Motor neuron (in vitro differentiated cells): ENCODE measurements around the gene EGFL7. TPM values are rescaled to one million over a fixed set of nuclear protein-coding genes. Genes with fewer than 3 reads are reported as not detected.

Experiments used
- ATAC-seq, 8 experiments: fragments of 200-7000 bp; cut with Tn5 transposase; replicated peaks in 6 of 8; 2 replicates each; pipeline ENCODE4 v1.8.0; 2021; ENCODE audit warnings: mild to moderate bottlenecking in 8 of 8, moderate library complexity in 8 of 8
- H3K27ac ChIP-seq, 2 donors: fragments of 250-450 bp; sonication (Bioruptor Pico); 2 replicates each; pipeline ENCODE4 v1.9.0; 2021; ENCODE audit warnings: antibody characterized with exemption in 2 of 2, mild to moderate bottlenecking in 2 of 2, moderate library complexity in 1 of 2
- H3K4me1 ChIP-seq, 2 donors: fragments of 250-450 bp; sonication (Bioruptor Pico); replicated peaks in 1 of 2; 2 replicates each; pipeline ENCODE4 v1.6.1; 2021; ENCODE audit warnings: antibody characterized with exemption in 2 of 2, mild to moderate bottlenecking in 2 of 2, moderate library complexity in 1 of 2
- H3K4me3 ChIP-seq, 5 donors: fragments of 250-450 bp; sonication (Bioruptor Pico); 2 replicates each; pipeline ENCODE4 v1.9.0; 2021; ENCODE audit warnings: antibody characterized with exemption in 5 of 5, mild to moderate bottlenecking in 5 of 5, moderate library complexity in 4 of 5
- WGBS, 10 experiments: fragments of 450-650 bp; shearing (Covaris generic); methylation state at CpG; one replicate each; pipeline ENCODE4 v1.0.0; 2022; 5-methylcytosine and 5-hydroxymethylcytosine counted together
- in situ Hi-C, 9 experiments: fragments of 400-800 bp; cut with MboI; loops; one replicate each; pipeline ENCODE4 v1.15.0; 2021; ENCODE audit warnings: low sequenced_read_pairs in 9 of 9, low pct_unique_long_range_greater_than_20kb in 2 of 9; ENCODE audit not compliant: unreplicated experiment in 9 of 9
- total RNA-seq, 8 experiments: library from RNA; unstranded; fragments of 300-600 nt; gene quantifications; 2 replicates each; pipeline versions ENCODE4 v1.2.3 to v1.2.4, GENCODE V29; 2022

The EGFL7 gene
- total RNA-seq, 8 experiments from 2014 or later = 0.50 to 21.9 (median 4.7) TPM

- in situ Hi-C loops = no loop called here
- Histone ChIP-seq H3K4me3 (no peak overlapping the region), H3K27ac (no peak overlapping the region)
Observed at GRCh38 chr9:136662326-136662655, 425 bp upstream of the EGFL7 start.

GRCh38 chr9:136664000-136664915, 1.5 kb downstream of the EGFL7 start:
- H3K4me1 ChIP-seq = peaks cover 24 to 44% of the 10 kb centered on the region in 2 donors
- in situ Hi-C loops = no loop called here
- no peak for ATAC-seq
- no peak overlapping the region for H3K27ac ChIP-seq
- H3K4me3 ChIP-seq = no peak overlapping the region
- WGBS, 10 experiments = 92 to 100% (median 100%) methylated on average over 2 to 7 of the region's 27 CpGs; no CpG with 5 or more reads in 5 of the 10 experiments

More at GRCh38 chr9:136662326-136662655, 425 bp upstream of the EGFL7 start:
- ATAC-seq = no peak
- WGBS, 10 experiments = 50% methylated on average over 1 of the region's 10 CpGs; no CpG with 5 or more reads in 9 of the 10 experiments
- peaks cover 24 to 41% of the 10 kb centered on the region in 2 donors for H3K4me1 ChIP-seq

- 40 to 100% (median 47%) methylated on average over 1 to 3 of the region's 49 CpGs; no CpG with 5 or more reads in 7 of the 10 experiments for WGBS, 10 experiments
- peaks cover 24 to 44% of the 10 kb centered on the region in 2 donors for H3K4me1 ChIP-seq
- in situ Hi-C loops = no loop called here
- peak overlapping the region; percentile 26 to 40 (median 33) for H3K4me3 ChIP-seq
- no peak overlapping the region for H3K27ac ChIP-seq
- ATAC-seq = peak; percentile 18 to 70 (median 28)
Observed at GRCh38 chr9:136665111-136665703, 2.5 kb downstream of the EGFL7 start.

- Histone ChIP-seq H3K4me3 (peak overlapping the region; percentile 26 to 40 (median 33)), H3K27ac (no peak overlapping the region), H3K4me1 (peaks cover 24 to 44% of the 10 kb centered on the region in 2 donors)
- no CpG with 5 or more reads among the region's 109 CpGs for WGBS, 10 experiments
- ATAC-seq = peak; percentile 42 to 72 (median 60)
- in situ Hi-C loops = no loop called here
Observed at GRCh38 chr9:136665704-136666371, 3.1 kb downstream of the EGFL7 start.

- H3K27ac ChIP-seq = no peak overlapping the region
- H3K4me3 ChIP-seq = peak overlapping the region; percentile 26 to 40 (median 33)
- WGBS, 10 experiments = no CpG with 5 or more reads among the region's 35 CpGs
- peak in 6 of 8 experiments; percentile 1 to 19 (median 6) for ATAC-seq
- H3K4me1 ChIP-seq = peaks cover 27 to 47% of the 10 kb centered on the region in 2 donors
- in situ Hi-C loops = no loop called here
Observed at GRCh38 chr9:136666372-136667213, 3.9 kb downstream of the EGFL7 start.

GRCh38 chr9:136667214-136667939, 4.7 kb downstream of the EGFL7 start:
- 56 to 72% (median 71%) methylated on average over 6 to 7 of the region's 21 CpGs; no CpG with 5 or more reads in 7 of the 10 experiments for WGBS, 10 experiments
- Histone ChIP-seq H3K27ac (no peak overlapping the region), H3K4me3 (no peak overlapping the region), H3K4me1 (peaks cover 27 to 47% of the 10 kb centered on the region in 2 donors)
- ATAC-seq = no peak
- in situ Hi-C loops = no loop called here

- 80 to 100% methylated on average over 4 of the region's 40 CpGs; no CpG with 5 or more reads in 8 of the 10 experiments for WGBS, 10 experiments
- no peak overlapping the region for H3K27ac ChIP-seq
- H3K4me3 ChIP-seq = no peak overlapping the region
- in situ Hi-C loops = no loop called here
- ATAC-seq = no peak
- H3K4me1 ChIP-seq = peaks cover 27 to 44% of the 10 kb centered on the region in 2 donors
Observed at GRCh38 chr9:136667940-136668760, 5.4 kb downstream of the EGFL7 start.

GRCh38 chr9:136668983-136669790, 6.5 kb downstream of the EGFL7 start:
- WGBS, 10 experiments = 92% methylated on average over 10 of the region's 23 CpGs; no CpG with 5 or more reads in 9 of the 10 experiments
- peaks cover 30 to 34% of the 10 kb centered on the region in 2 donors for H3K4me1 ChIP-seq
- in situ Hi-C loops = no loop called here
- no peak overlapping the region for H3K4me3 ChIP-seq
- no peak for ATAC-seq
- no peak overlapping the region for H3K27ac ChIP-seq

- in situ Hi-C loops = no loop called here
- no peak overlapping the region for H3K27ac ChIP-seq
- no peak overlapping the region for H3K4me3 ChIP-seq
- peaks cover 30 to 33% of the 10 kb centered on the region in 2 donors for H3K4me1 ChIP-seq
- ATAC-seq = no peak
- WGBS, 10 experiments = 0 to 100% (median 80%) methylated on average over 1 to 3 of the region's 23 CpGs; no CpG with 5 or more reads in 6 of the 10 experiments
Observed at GRCh38 chr9:136669791-136670464, 7.2 kb downstream of the EGFL7 start.

- peak in 1 of 8 experiments; percentile 8 for ATAC-seq
- in situ Hi-C loops = no loop called here
- WGBS, 10 experiments = 80 to 92% methylated on average over 2 to 5 of the region's 36 CpGs; no CpG with 5 or more reads in 8 of the 10 experiments
- Histone ChIP-seq H3K4me1 (peaks cover 25 to 30% of the 10 kb centered on the region in 2 donors), H3K4me3 (no peak overlapping the region), H3K27ac (no peak overlapping the region)
Observed at GRCh38 chr9:136670576-136671253, 8.0 kb downstream of the EGFL7 start.
